Skeletal muscle tissue (tissue), 4 donors: ENCODE measurements around the gene CMTR2. TPM values are rescaled to one million over a fixed set of nuclear protein-coding genes. Genes with fewer than 3 reads are reported as not detected.

ENCODE experiments used
- H3K27ac ChIP-seq: one replicate; pipeline ENCODE4 v1.7.0; 2013; ENCODE audit warnings: mild to moderate bottlenecking, low read depth, low read length, inconsistent platforms
- H3K27me3 ChIP-seq, 3 donors: one replicate each; pipeline ENCODE4 v1.7.0; 2013; ENCODE audit warnings: low read length in 3 of 3; ENCODE audit not compliant: control insufficient read depth in 3 of 3, insufficient read depth in 3 of 3
- H3K36me3 ChIP-seq, 3 donors: one replicate each; pipeline ENCODE4 v1.7.0; 2013; ENCODE audit warnings: low read length in 3 of 3; ENCODE audit not compliant: control insufficient read depth in 3 of 3, insufficient read depth in 3 of 3
- H3K4me1 ChIP-seq, 3 donors: one replicate each; pipeline ENCODE4 v1.7.0; 2013; ENCODE audit warnings: low read length in 3 of 3, mild to moderate bottlenecking in 3 of 3; ENCODE audit not compliant: control insufficient read depth in 3 of 3, insufficient read depth in 3 of 3
- H3K4me3 ChIP-seq, 3 donors: one replicate each; pipeline ENCODE4 v1.7.0; 2013; ENCODE audit warnings: low read length in 3 of 3
- H3K9ac ChIP-seq, 3 donors: one replicate each; pipeline ENCODE4 v1.7.0; 2013; ENCODE audit warnings: low read length in 3 of 3, mild to moderate bottlenecking in 3 of 3, moderate library complexity in 2 of 3, low read depth in 1 of 3
- H3K9me3 ChIP-seq, 3 donors: one replicate each; pipeline ENCODE4 v1.7.0; 2013; ENCODE audit warnings: low read length in 3 of 3; ENCODE audit not compliant: control insufficient read depth in 3 of 3
- total RNA-seq: library from RNA; depleted of rRNA; stranded (reverse); fragments of >200 nt; gene quantifications from one replicate; pipeline ENCODE4 v1.2.3, GENCODE V29; 2014
- donor health status: Osteomylitis.

The CMTR2 gene
- total RNA-seq, 1 donor from 2014 or later: 26.1 TPM

GRCh38 chr16:71287454-71287853 lies 1.7 kb downstream of the CMTR2 start:
- no peak overlapping the region for H3K27ac ChIP-seq
- H3K9me3 ChIP-seq: no peaks in the 10 kb centered on the region
- H3K27me3 ChIP-seq: no peaks in the 10 kb centered on the region
- H3K36me3 ChIP-seq: peaks cover 4 to 24% (median 19%) of the 10 kb centered on the region in 3 donors
- H3K4me3 ChIP-seq: no peak overlapping the region
- H3K9ac ChIP-seq: peak overlapping the region in 1 of 3 donors; percentile 1
- peaks cover 6 to 20% (median 10%) of the 10 kb centered on the region in 3 donors for H3K4me1 ChIP-seq

- Histone ChIP-seq H3K36me3 (peaks cover 4 to 24% (median 19%) of the 10 kb centered on the region in 3 donors), H3K9me3 (no peaks in the 10 kb centered on the region), H3K27me3 (no peaks in the 10 kb centered on the region), H3K4me3 (no peak overlapping the region), H3K9ac (no peak overlapping the region), H3K4me1 (peaks cover 6 to 13% (median 8%) of the 10 kb centered on the region in 3 donors), H3K27ac (no peak overlapping the region)
These were observed 5.6 kb downstream of the CMTR2 start for GRCh38 chr16:71283612-71284011.

GRCh38 chr16:71282943-71283342 lies 6.3 kb downstream of the CMTR2 start:
- H3K27me3 ChIP-seq: no peaks in the 10 kb centered on the region
- no peak overlapping the region for H3K9ac ChIP-seq

DNA sequence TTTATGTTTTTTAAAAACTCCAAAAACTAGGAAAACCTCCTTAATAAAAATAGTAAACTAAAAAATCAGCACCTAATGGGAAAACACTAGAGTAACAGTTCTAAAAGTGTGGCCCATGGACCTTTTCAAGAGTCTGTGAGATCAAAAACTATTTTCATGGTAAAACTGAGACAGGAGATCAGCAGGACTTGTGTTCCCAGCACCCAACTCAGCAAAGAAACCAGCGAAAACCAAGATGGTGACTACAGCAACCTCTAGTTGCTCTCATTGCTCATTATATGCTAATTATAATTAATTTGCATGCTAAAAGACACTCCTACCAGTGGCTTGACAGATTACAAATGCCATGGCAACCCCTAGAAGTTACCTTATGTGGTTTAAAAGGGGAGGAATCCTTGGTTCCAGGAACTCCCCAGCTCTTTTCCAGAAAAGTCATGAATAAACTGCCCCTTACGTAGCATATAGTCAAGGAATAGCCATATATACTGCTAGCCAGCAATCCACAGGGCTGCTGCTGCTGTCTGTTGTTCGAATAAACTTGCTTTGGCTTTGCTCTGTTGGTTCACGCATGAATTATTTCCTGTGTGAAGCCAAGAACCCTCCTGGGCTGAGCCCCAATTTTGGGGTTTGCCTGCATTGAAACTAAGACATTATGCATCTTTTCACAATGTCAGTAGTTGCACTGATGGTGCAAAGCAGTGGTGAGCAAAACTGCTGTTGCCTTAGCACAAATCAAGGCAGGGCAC lies 12.4 kb downstream of the CMTR2 start:
- no peaks in the 10 kb centered on the region for H3K4me1 ChIP-seq
- H3K9ac ChIP-seq: no peak overlapping the region
- no peak overlapping the region for H3K27ac ChIP-seq
- H3K36me3 ChIP-seq: no peaks in the 10 kb centered on the region
- peaks cover 0 to 2% (median 0%) of the 10 kb centered on the region in 3 donors for H3K9me3 ChIP-seq
- no peak overlapping the region for H3K4me3 ChIP-seq
- H3K27me3 ChIP-seq: no peaks in the 10 kb centered on the region

More at GRCh38 chr16:71282943-71283342, 6.3 kb downstream of the CMTR2 start:
- H3K4me1 ChIP-seq: peaks cover under 1 to 6% (median 2%) of the 10 kb centered on the region in 3 donors
- H3K4me3 ChIP-seq: no peak overlapping the region
- no peaks in the 10 kb centered on the region for H3K9me3 ChIP-seq
- peaks cover 4 to 24% (median 19%) of the 10 kb centered on the region in 3 donors for H3K36me3 ChIP-seq
- no peak overlapping the region for H3K27ac ChIP-seq

DNA sequence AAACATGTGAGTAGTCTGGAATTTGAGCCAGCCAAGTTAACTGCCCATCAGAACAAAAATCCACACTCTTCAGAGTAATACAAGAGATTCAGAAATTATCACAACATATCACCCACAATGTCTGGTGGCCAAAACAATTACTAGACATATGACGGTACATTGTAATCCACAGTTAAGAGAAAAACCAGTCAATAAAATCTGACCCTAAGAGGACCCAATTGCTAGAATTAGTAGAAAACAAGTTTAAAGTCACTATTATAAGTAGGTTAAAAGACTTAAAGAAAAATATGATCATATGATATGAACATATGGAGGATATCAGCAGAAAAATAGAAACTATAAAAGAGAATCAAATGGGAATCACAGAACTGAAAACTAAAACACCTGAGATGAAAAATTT lies 15.8 kb downstream of the CMTR2 start:
- Histone ChIP-seq H3K27ac (no peak overlapping the region), H3K9ac (no peak overlapping the region), H3K36me3 (no peaks in the 10 kb centered on the region), H3K4me1 (no peaks in the 10 kb centered on the region), H3K9me3 (peaks cover 0 to 2% (median 0%) of the 10 kb centered on the region in 3 donors), H3K4me3 (no peak overlapping the region), H3K27me3 (no peaks in the 10 kb centered on the region)

- H3K9ac ChIP-seq: no peak overlapping the region
- H3K27ac ChIP-seq: no peak overlapping the region
- H3K36me3 ChIP-seq: no peaks in the 10 kb centered on the region
- H3K4me1 ChIP-seq: no peaks in the 10 kb centered on the region
- no peaks in the 10 kb centered on the region for H3K27me3 ChIP-seq
- no peaks in the 10 kb centered on the region for H3K9me3 ChIP-seq
- no peak overlapping the region for H3K4me3 ChIP-seq
These were observed 24.9 kb downstream of the CMTR2 start for GRCh38 chr16:71264299-71264698.

DNA sequence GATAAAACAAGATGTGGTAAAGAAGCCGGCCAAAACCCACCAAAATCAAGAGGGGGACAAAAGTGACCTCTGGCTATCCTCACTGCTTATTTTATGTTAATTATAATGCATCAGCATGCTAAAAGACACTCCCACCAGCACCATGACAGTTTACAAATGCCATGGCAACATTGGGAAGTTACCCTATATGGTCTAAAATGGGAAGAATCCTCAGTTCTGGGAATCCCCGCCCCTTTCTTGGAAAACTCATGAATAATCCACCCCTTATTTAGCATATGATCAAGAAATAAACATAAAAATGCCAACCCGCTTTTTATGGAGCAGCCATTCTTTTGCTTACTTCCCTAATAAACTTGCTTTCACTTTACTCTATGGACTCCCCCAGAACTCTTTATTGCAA lies 25.6 kb downstream of the CMTR2 start:
- Histone ChIP-seq H3K4me3 (no peak overlapping the region), H3K9ac (no peak overlapping the region), H3K4me1 (no peaks in the 10 kb centered on the region), H3K27ac (no peak overlapping the region), H3K9me3 (no peaks in the 10 kb centered on the region), H3K27me3 (no peaks in the 10 kb centered on the region), H3K36me3 (no peaks in the 10 kb centered on the region)

DNA sequence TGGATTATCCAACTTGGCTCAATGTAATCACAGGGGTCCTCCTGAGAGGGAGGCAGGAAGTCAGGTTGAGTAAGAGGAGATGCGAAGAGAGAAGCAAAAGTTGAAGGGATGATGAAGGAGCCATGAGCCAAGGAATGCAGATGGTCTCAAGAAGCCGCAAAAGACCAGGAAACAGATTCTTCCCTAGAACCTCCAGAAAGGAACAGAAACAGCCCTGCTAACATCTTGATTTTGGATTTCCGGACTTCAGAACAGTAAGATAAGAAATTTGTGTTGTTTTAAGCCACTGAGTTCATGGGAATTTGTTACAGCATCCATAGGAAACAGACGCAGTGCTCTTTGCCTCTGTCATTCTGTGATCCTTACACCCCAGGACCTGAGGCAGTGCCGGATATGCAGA lies 26.8 kb downstream of the CMTR2 start:
- Histone ChIP-seq H3K4me1 (no peaks in the 10 kb centered on the region), H3K9ac (no peak overlapping the region), H3K36me3 (no peaks in the 10 kb centered on the region), H3K27ac (no peak overlapping the region), H3K27me3 (no peaks in the 10 kb centered on the region), H3K9me3 (no peaks in the 10 kb centered on the region), H3K4me3 (no peak overlapping the region)

GRCh38 chr16:71260995-71261394 lies 28.2 kb downstream of the CMTR2 start:
- no peaks in the 10 kb centered on the region for H3K36me3 ChIP-seq
- H3K27me3 ChIP-seq: no peaks in the 10 kb centered on the region
- H3K4me1 ChIP-seq: no peaks in the 10 kb centered on the region
- no peak overlapping the region for H3K27ac ChIP-seq
- H3K4me3 ChIP-seq: no peak overlapping the region
- no peak overlapping the region for H3K9ac ChIP-seq
- H3K9me3 ChIP-seq: no peaks in the 10 kb centered on the region

DNA sequence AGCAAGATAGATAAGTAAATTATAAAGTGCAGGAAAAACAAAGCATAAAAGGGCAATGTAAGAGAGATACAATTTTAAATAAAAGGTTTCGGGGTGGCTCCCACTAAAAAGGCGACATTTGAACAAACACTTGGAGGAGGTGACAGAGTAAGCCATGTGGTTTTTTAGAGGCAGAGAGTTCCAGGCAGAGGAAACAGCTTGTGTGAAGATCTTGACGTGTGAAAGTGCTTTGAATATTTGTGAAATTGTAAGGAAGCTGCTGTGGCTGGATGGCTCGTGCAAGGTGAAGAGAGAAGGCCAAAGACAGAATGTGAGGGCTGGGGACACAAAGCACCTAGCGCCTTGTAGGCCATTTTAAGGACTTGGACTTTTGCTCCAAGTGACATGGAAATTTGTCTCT lies 30.1 kb downstream of the CMTR2 start:
- H3K4me1 ChIP-seq: no peaks in the 10 kb centered on the region
- H3K27ac ChIP-seq: no peak overlapping the region
- no peak overlapping the region for H3K9ac ChIP-seq
- no peaks in the 10 kb centered on the region for H3K36me3 ChIP-seq
- H3K27me3 ChIP-seq: no peaks in the 10 kb centered on the region
- no peaks in the 10 kb centered on the region for H3K9me3 ChIP-seq
- no peak overlapping the region for H3K4me3 ChIP-seq
